Naive thymus-derived CD4-positive, alpha-beta T cell (primary cell): ENCODE data around the gene ATP10B. TPM values are rescaled to one million over a fixed set of nuclear protein-coding genes. Genes with fewer than 3 reads are reported as not detected.

ENCODE experiments used
- ATAC-seq: fragments of 150-1000 bp; cut with Tn5 transposase; 2 replicates; pipeline ENCODE4 v1.10.0; 2021; ENCODE audit warnings: mild to moderate bottlenecking, moderate library complexity
- CTCF ChIA-PET: fragments of 350-600 bp; sonication (Branson Sonifier 250); formaldehyde crosslinking; loops from one replicate; lab custom pipeline; 2021; ENCODE audit warnings: antibody characterized with exemption; lab: Charles Lee
- POLR2A ChIA-PET: fragments of 350-600 bp; sonication (Branson Sonifier 250); formaldehyde crosslinking; loops from one replicate; lab custom pipeline; 2021; ENCODE audit warnings: antibody characterized with exemption, inconsistent platforms; lab: Charles Lee
- DNase-seq, 9 donors: peaks; one replicate each; pipeline versions ENCODE4 v3.0.0 to v3.0.0-alpha.2; 2020 to 2022; ENCODE audit warnings: mixed read lengths in 1 of 9
- H3K27ac ChIP-seq: one replicate; pipeline ENCODE4 v1.7.0; 2013; ENCODE audit warnings: mild to moderate bottlenecking, low read depth, low read length, moderate library complexity
- H3K27me3 ChIP-seq, 2 donors: one replicate each; pipeline ENCODE4 v1.7.0; 2013; ENCODE audit warnings: low read length in 2 of 2, mild to moderate bottlenecking in 2 of 2, moderate library complexity in 2 of 2; ENCODE audit not compliant: control insufficient read depth in 2 of 2, insufficient read depth in 2 of 2
- H3K36me3 ChIP-seq, 3 experiments: 1 replicate in 2 of 3; 2 replicates in 1 of 3; pipeline ENCODE4 v1.7.0; 2013; ENCODE audit warnings: low read length in 3 of 3, mild to moderate bottlenecking in 3 of 3, moderate library complexity in 1 of 3; ENCODE audit not compliant: insufficient read depth in 3 of 3, control insufficient read depth in 2 of 3
- H3K4me1 ChIP-seq, 2 donors: one replicate each; pipeline ENCODE4 v1.7.0; 2013; ENCODE audit warnings: low read length in 2 of 2, mild to moderate bottlenecking in 2 of 2, moderate library complexity in 1 of 2; ENCODE audit not compliant: control insufficient read depth in 2 of 2, insufficient read depth in 2 of 2
- H3K4me3 ChIP-seq: 2 replicates; pipeline ENCODE4 v1.7.0; 2013; ENCODE audit warnings: mild to moderate bottlenecking, low read length
- H3K9me3 ChIP-seq, 3 experiments: 1 replicate in 2 of 3; 2 replicates in 1 of 3; pipeline ENCODE4 v1.7.0; 2013; ENCODE audit warnings: low read length in 3 of 3; ENCODE audit not compliant: control insufficient read depth in 2 of 3
- H3K27ac Mint-ChIP-seq, 9 donors: one replicate each; pipeline ENCODE4 v1.8.0; 2020 to 2022; ENCODE audit warnings: mixed read lengths in 9 of 9, mild to moderate bottlenecking in 8 of 9, moderate library complexity in 5 of 9, inconsistent platforms in 2 of 9
- H3K27me3 Mint-ChIP-seq, 5 donors: one replicate each; pipeline ENCODE4 v1.8.0; 2021 to 2022; ENCODE audit warnings: mixed read lengths in 5 of 5, mild to moderate bottlenecking in 1 of 5
- H3K36me3 Mint-ChIP-seq, 5 donors: one replicate each; pipeline ENCODE4 v1.8.0; 2020 to 2022; ENCODE audit warnings: mixed read lengths in 5 of 5, mild to moderate bottlenecking in 3 of 5, inconsistent platforms in 1 of 5
- H3K4me1 Mint-ChIP-seq, 7 donors: one replicate each; pipeline ENCODE4 v1.8.0; 2020 to 2022; ENCODE audit warnings: mixed read lengths in 7 of 7, mild to moderate bottlenecking in 3 of 7, inconsistent platforms in 1 of 7
- H3K4me3 Mint-ChIP-seq, 10 donors: one replicate each; pipeline ENCODE4 v1.8.0; 2020 to 2022; ENCODE audit warnings: mild to moderate bottlenecking in 10 of 10, mixed read lengths in 10 of 10, moderate library complexity in 6 of 10, inconsistent platforms in 2 of 10
- H3K9me3 Mint-ChIP-seq, 11 donors: one replicate each; pipeline ENCODE4 v1.8.0; 2020 to 2022; ENCODE audit warnings: mixed read lengths in 11 of 11, mild to moderate bottlenecking in 4 of 11, inconsistent platforms in 1 of 11, moderate library complexity in 1 of 11
- intact Hi-C, 2 donors: fragments of 100-400 bp; cut with micrococcal nuclease; formaldehyde crosslinking; loops; one replicate each; pipeline ENCODE4 v1.15.1; 2023
- polyA plus RNA-seq, 2 donors: library from polyadenylated mRNA; unstranded; fragments of 300-500 nt; fragmentation: Illumina TruSeq; gene quantifications; one replicate each; pipeline ENCODE4 v1.2.3, GENCODE V29; 2021
- total RNA-seq, 6 experiments: library from RNA in 5 of 6; stranded (reverse) in 5 of 6; gene quantifications; 1 replicate in 5 of 6; 2 replicates in 1 of 6; pipeline ENCODE4 v1.2.3 and lab custom pipeline; 2021 to 2026

ATP10B gene
- total and polyA plus RNA-seq, 7 experiments from 2014 or later = not detected

GRCh38 chr5:160534125-160534524 is 317.9 kb downstream of the ATP10B start:
- CTCF ChIA-PET = interaction anchor here (0.6 to 1.3 kb wide), 2 partner anchors 14 to 95 kb away, joined by 3 read pairs; no protein-coding TSS in a partner anchor

GRCh38 chr5:160525471-160526261 is 326.3 kb downstream of the ATP10B start:
- intact Hi-C loops = no loop called here
- Mint-ChIP-seq H3K4me3 (no peak overlapping the region), H3K9me3 (peaks cover 0 to 3% (median 0%) of the 10 kb centered on the region in 11 donors), H3K27ac (no peak overlapping the region), H3K36me3 (peaks cover 0 to 16% (median 0%) of the 10 kb centered on the region in 5 donors), H3K27me3 (peaks cover 0 to 32% (median 3%) of the 10 kb centered on the region in 5 donors), H3K4me1 (peaks cover 0 to 17% (median 0%) of the 10 kb centered on the region in 7 donors)
- Histone ChIP-seq H3K9me3 (no peaks in the 10 kb centered on the region), H3K27me3 (no peaks in the 10 kb centered on the region), H3K36me3 (no peaks in the 10 kb centered on the region), H3K27ac (no peak overlapping the region), H3K4me3 (no peak overlapping the region), H3K4me1 (no peaks in the 10 kb centered on the region)
- ATAC-seq (no peak), DNase-seq (no peak)
- POLR2A ChIA-PET = no interaction called here
- CTCF ChIA-PET = no interaction called here

More at GRCh38 chr5:160534125-160534524, 317.9 kb downstream of the ATP10B start:
- Mint-ChIP-seq H3K27me3 (peaks cover 0 to 22% (median 3%) of the 10 kb centered on the region in 5 donors), H3K9me3 (peaks cover 0 to 3% (median 0%) of the 10 kb centered on the region in 11 donors), H3K27ac (no peak overlapping the region), H3K4me3 (no peak overlapping the region), H3K36me3 (peaks cover 0 to 4% (median 0%) of the 10 kb centered on the region in 5 donors), H3K4me1 (no peaks in the 10 kb centered on the region)
- Histone ChIP-seq H3K4me1 (no peaks in the 10 kb centered on the region), H3K4me3 (no peak overlapping the region), H3K36me3 (no peaks in the 10 kb centered on the region), H3K9me3 (no peaks in the 10 kb centered on the region), H3K27me3 (no peaks in the 10 kb centered on the region), H3K27ac (no peak overlapping the region)
- ATAC-seq = no peak
- POLR2A ChIA-PET = no interaction called here
- intact Hi-C loops = no loop called here
- DNase-seq = no peak

GRCh38 chr5:160524827-160525226 is 327.2 kb downstream of the ATP10B start:
- Histone ChIP-seq H3K36me3 (no peaks in the 10 kb centered on the region), H3K27me3 (no peaks in the 10 kb centered on the region), H3K27ac (no peak overlapping the region), H3K4me3 (no peak overlapping the region), H3K9me3 (no peaks in the 10 kb centered on the region), H3K4me1 (no peaks in the 10 kb centered on the region)
- no peak overlapping the region for H3K4me3 Mint-ChIP-seq
- peaks cover 0 to 24% (median 3%) of the 10 kb centered on the region in 5 donors for H3K27me3 Mint-ChIP-seq
- DNase-seq = no peak
- H3K4me1 Mint-ChIP-seq = peaks cover 0 to 17% (median 0%) of the 10 kb centered on the region in 7 donors
- H3K27ac Mint-ChIP-seq = peak overlapping the region in 1 of 9 donors; percentile 13
- intact Hi-C loops = no loop called here
- CTCF ChIA-PET = no interaction called here
- peaks cover 0 to 16% (median 0%) of the 10 kb centered on the region in 5 donors for H3K36me3 Mint-ChIP-seq
- peaks cover 0 to 3% (median 0%) of the 10 kb centered on the region in 11 donors for H3K9me3 Mint-ChIP-seq
- POLR2A ChIA-PET = no interaction called here
- ATAC-seq = no peak

- DNase-seq (no peak), ATAC-seq (no peak)
- peaks cover 0 to 17% (median 0%) of the 10 kb centered on the region in 5 donors for H3K27me3 Mint-ChIP-seq
- no peak overlapping the region for H3K27ac Mint-ChIP-seq
- H3K9me3 Mint-ChIP-seq = no peaks in the 10 kb centered on the region
- peaks cover 0 to 13% (median 0%) of the 10 kb centered on the region in 5 donors for H3K36me3 Mint-ChIP-seq
- ChIA-PET CTCF (no interaction called here), POLR2A (no interaction called here)
- intact Hi-C loops = no loop called here
- Histone ChIP-seq H3K4me3 (no peak overlapping the region), H3K27ac (no peak overlapping the region), H3K27me3 (no peaks in the 10 kb centered on the region), H3K9me3 (no peaks in the 10 kb centered on the region), H3K4me1 (no peaks in the 10 kb centered on the region), H3K36me3 (no peaks in the 10 kb centered on the region)
- H3K4me3 Mint-ChIP-seq = no peak overlapping the region
- H3K4me1 Mint-ChIP-seq = peaks cover 0 to 17% (median 0%) of the 10 kb centered on the region in 7 donors
These were observed 328.4 kb downstream of the ATP10B start for GRCh38 chr5:160523502-160524163.

- ChIA-PET POLR2A (no interaction called here), CTCF (no interaction called here)
- Mint-ChIP-seq H3K4me3 (no peak overlapping the region), H3K27ac (no peak overlapping the region), H3K27me3 (peaks cover 0 to 6% (median 0%) of the 10 kb centered on the region in 5 donors), H3K36me3 (peaks cover 0 to 11% (median 0%) of the 10 kb centered on the region in 5 donors), H3K9me3 (no peaks in the 10 kb centered on the region), H3K4me1 (peaks cover 0 to 17% (median 0%) of the 10 kb centered on the region in 7 donors)
- no peak overlapping the region for H3K27ac ChIP-seq
- ATAC-seq = no peak
- no peak for DNase-seq
- H3K36me3 ChIP-seq = no peaks in the 10 kb centered on the region
- no peak overlapping the region for H3K4me3 ChIP-seq
- intact Hi-C loops = no loop called here
- no peaks in the 10 kb centered on the region for H3K9me3 ChIP-seq
- H3K27me3 ChIP-seq = no peaks in the 10 kb centered on the region
- H3K4me1 ChIP-seq = no peaks in the 10 kb centered on the region
These were observed 330.7 kb downstream of the ATP10B start for GRCh38 chr5:160521392-160521663.

- peaks cover 0 to 11% (median 0%) of the 10 kb centered on the region in 5 donors for H3K36me3 Mint-ChIP-seq
- POLR2A ChIA-PET = no interaction called here
- Histone ChIP-seq H3K27ac (no peak overlapping the region), H3K9me3 (no peaks in the 10 kb centered on the region), H3K4me1 (no peaks in the 10 kb centered on the region), H3K36me3 (no peaks in the 10 kb centered on the region), H3K4me3 (no peak overlapping the region), H3K27me3 (no peaks in the 10 kb centered on the region)
- peaks cover 0 to 6% (median 0%) of the 10 kb centered on the region in 5 donors for H3K27me3 Mint-ChIP-seq
- H3K4me1 Mint-ChIP-seq = peaks cover 0 to 15% (median 0%) of the 10 kb centered on the region in 7 donors
- ATAC-seq (no peak), DNase-seq (no peak)
- no peaks in the 10 kb centered on the region for H3K9me3 Mint-ChIP-seq
- no peak overlapping the region for H3K27ac Mint-ChIP-seq
- intact Hi-C loops = no loop called here
- H3K4me3 Mint-ChIP-seq = no peak overlapping the region
- CTCF ChIA-PET = no interaction called here
These were observed 331.2 kb downstream of the ATP10B start for GRCh38 chr5:160520609-160521391.
